Keratinocyte (primary cell): ENCODE results near the gene FCN3. TPM values are rescaled to one million over a fixed set of nuclear protein-coding genes. Genes with fewer than 3 reads are reported as not detected.
"Not testable (repeated sequence)": the region's sequence is repeated elsewhere in the genome, so short reads cannot be mapped to it uniquely, and the experiment has no call there.

Experiments used
- DNase-seq: peaks from one replicate; pipeline ENCODE4 v3.0.0-alpha.2; 2011; ENCODE audit warnings: low read depth, missing footprints, low spot score
- FAIRE-seq: peaks from 2 replicates; lab custom pipeline; 2011; peaks lifted over from hg19 to GRCh38; lab: Jason Lieb, UNC
- H2AFZ ChIP-seq: 2 replicates; pipeline ENCODE4 v1.6.0; 2012; ENCODE audit warnings: low read length, control low read depth, inconsistent platforms; ENCODE audit not compliant: control insufficient read depth
- H3K27ac ChIP-seq: 2 replicates; pipeline ENCODE4 v1.5.1; 2011; ENCODE audit warnings: low read length; ENCODE audit not compliant: control insufficient read depth, insufficient read depth
- H3K27me3 ChIP-seq: 3 replicates; pipeline ENCODE4 v1.6.0; 2011; ENCODE audit warnings: low read length; ENCODE audit not compliant: control insufficient read depth, insufficient read depth; ENCODE audit errors: extremely low read depth
- H3K36me3 ChIP-seq, 2 experiments: 2 replicates in 1 of 2; 3 replicates in 1 of 2; pipeline ENCODE4 v1.5.1; 2011; ENCODE audit warnings: low read length in 2 of 2, mild to moderate bottlenecking in 1 of 2; ENCODE audit not compliant: control insufficient read depth in 2 of 2, insufficient read depth in 2 of 2; ENCODE audit errors: extremely low read depth in 1 of 2
- H3K4me1 ChIP-seq: 3 replicates; pipeline ENCODE4 v1.5.1; 2011; ENCODE audit warnings: low read length; ENCODE audit not compliant: control insufficient read depth, insufficient read depth; ENCODE audit errors: extremely low read depth
- H3K4me2 ChIP-seq: 3 replicates; pipeline ENCODE4 v1.6.0; 2011; ENCODE audit warnings: low read depth, low read length; ENCODE audit not compliant: control insufficient read depth, insufficient read depth; ENCODE audit errors: extremely low read depth
- H3K4me3 ChIP-seq, 3 experiments: fragments of 200-600 bp in 1 of 3; sonication (generic) in 1 of 3; 2 replicates in 2 of 3; 3 replicates in 1 of 3; pipeline ENCODE4 v1.5.1; 2011 to 2016; ENCODE audit warnings: low read length in 3 of 3, mild to moderate bottlenecking in 3 of 3, control low read depth in 2 of 3, inconsistent platforms in 1 of 3, low read depth in 1 of 3, mixed read lengths in 1 of 3, mixed run types in 1 of 3, moderate library complexity in 1 of 3; ENCODE audit not compliant: control insufficient read depth in 2 of 3, insufficient read depth in 2 of 3; ENCODE audit errors: extremely low read depth in 1 of 3
- H3K79me2 ChIP-seq: 2 replicates; pipeline ENCODE4 v1.6.0; 2012; ENCODE audit warnings: low read length; ENCODE audit not compliant: control insufficient read depth, insufficient read depth
- H3K9ac ChIP-seq: 3 replicates; pipeline ENCODE4 v1.6.0; 2011; ENCODE audit warnings: low read length; ENCODE audit not compliant: control insufficient read depth, insufficient read depth; ENCODE audit errors: extremely low read depth
- H3K9me1 ChIP-seq: 3 replicates; pipeline ENCODE4 v1.6.0; 2011; ENCODE audit warnings: low read length; ENCODE audit not compliant: control insufficient read depth, insufficient read depth; ENCODE audit errors: extremely low read depth
- H3K9me3 ChIP-seq: 2 replicates; pipeline ENCODE4 v1.5.1; 2012; ENCODE audit warnings: low read depth, low read length; ENCODE audit not compliant: control insufficient read depth
- H4K20me1 ChIP-seq: 3 replicates; pipeline ENCODE4 v1.6.0; 2011; ENCODE audit warnings: low read length; ENCODE audit not compliant: control insufficient read depth, insufficient read depth; ENCODE audit errors: extremely low read depth
- CTCF ChIP-seq, 3 experiments: IDR thresholded peaks in 1 of 3; conservative IDR thresholded peaks in 1 of 3; optimal IDR thresholded peaks in 1 of 3; 2 replicates in 2 of 3; 3 replicates in 1 of 3; pipeline versions ENCODE3 to v1.5.1; 2011; ENCODE audit warnings: low read length in 3 of 3, mild to moderate bottlenecking in 3 of 3, moderate library complexity in 2 of 3, control low read depth in 1 of 3, inconsistent platforms in 1 of 3; ENCODE audit not compliant: insufficient read depth in 2 of 3; ENCODE audit errors: extremely low read depth in 1 of 3
- EZH2 ChIP-seq: IDR thresholded peaks from one replicate; pipeline ENCODE4 v1.6.1; 2012; ENCODE audit warnings: inconsistent platforms, mild to moderate bottlenecking, low read length, moderate library complexity
- dilution Hi-C: fragments of 300-500 bp; cut with MboI; formaldehyde crosslinking; loops from one replicate; pipeline ENCODE4 v1.7.0; 2020; ENCODE audit warnings: low sequenced_read_pairs; ENCODE audit not compliant: extremely low pct_ligation_motif_present
- polyA plus RNA-seq, 5 experiments: library from polyadenylated mRNA; depleted of rRNA in 3 of 5; stranded (reverse) in 3 of 5; stranded (forward) in 1 of 5; unstranded in 1 of 5; fragments of >200 nt; gene quantifications; 1 replicate in 1 of 5; 2 replicates in 3 of 5; 3 replicates in 1 of 5; pipeline versions ENCODE4 v1.2.1 to v1.2.3, GENCODE V29; 2011 to 2012; ENCODE audit warnings: missing spikeins in 2 of 5, low read depth in 1 of 5, low replicate concordance in 1 of 5

The FCN3 gene
- polyA plus RNA-seq, 1 donor (not counting 4 experiments of a cell fraction or from before 2014, with no cell fraction given): not detected

- DNase-seq (no peak), FAIRE-seq (no peak)
- Histone ChIP-seq H3K4me2 (no peak overlapping the region), H2AFZ (no peak overlapping the region), H3K79me2 (no peaks in the 10 kb centered on the region), H4K20me1 (no peaks in the 10 kb centered on the region), H3K9me3 (no peaks in the 10 kb centered on the region), H3K36me3 (peaks cover 17 to 53% of the 10 kb centered on the region in 2 experiments), H3K9ac (no peak overlapping the region), H3K27ac (no peak overlapping the region), H3K9me1 (no peaks in the 10 kb centered on the region), H3K4me1 (peaks cover 34% of the 10 kb centered on the region), H3K4me3 (no peak overlapping the region), H3K27me3 (no peaks in the 10 kb centered on the region)
- TF ChIP-seq EZH2 (no peak), CTCF (optimal IDR thresholded peaks at IDR 0.05 in 1 of 3, IDR thresholded peaks at IDR 0.05 in 1 of 3, conservative IDR thresholded peaks at IDR 0.05 in 1 of 3; ENCODE audit: extremely low read depth in 1 of 3, insufficient read depth in 2 of 3, low read length in 3 of 3) (no peak)
- dilution Hi-C loops: loop anchor here (25.0 kb wide), 1 partner anchor 179 kb away; no protein-coding TSS in a partner anchor
These were observed 33.5 kb upstream of the FCN3 start for GRCh38 chr1:27408151-27408550.

GRCh38 chr1:27406791-27407190 lies 32.2 kb upstream of the FCN3 start:
- H3K79me2 ChIP-seq, H3K4me3 ChIP-seq, H3K4me2 ChIP-seq, H4K20me1 ChIP-seq, FAIRE-seq, DNase-seq, H3K27ac ChIP-seq, H3K9me1 ChIP-seq, H3K27me3 ChIP-seq, H3K9me3 ChIP-seq, H2AFZ ChIP-seq, H3K9ac ChIP-seq: not testable (repeated sequence)
- dilution Hi-C loops: loop anchor here (25.0 kb wide), 1 partner anchor 181 kb away; no protein-coding TSS in a partner anchor
- Histone ChIP-seq H3K4me1 (peaks cover 42% of the 10 kb centered on the region), H3K36me3 (peaks cover 13 to 39% of the 10 kb centered on the region in 2 experiments)

GRCh38 chr1:27406362-27406680 lies 31.7 kb upstream of the FCN3 start:
- Histone ChIP-seq H3K36me3 (peaks cover 12 to 36% of the 10 kb centered on the region in 2 experiments), H3K4me1 (peaks cover 42% of the 10 kb centered on the region), H3K4me2 (no peak overlapping the region), H3K27me3 (no peaks in the 10 kb centered on the region), H3K27ac (no peak overlapping the region), H3K4me3 (no peak overlapping the region), H3K9ac (no peak overlapping the region), H4K20me1 (no peaks in the 10 kb centered on the region), H2AFZ (no peak overlapping the region), H3K9me1 (no peaks in the 10 kb centered on the region), H3K9me3 (no peaks in the 10 kb centered on the region), H3K79me2 (no peaks in the 10 kb centered on the region)
- DNase-seq (no peak), FAIRE-seq (peak; percentile 74)
- dilution Hi-C loops: loop anchor here (25.0 kb wide), 1 partner anchor 181 kb away; no protein-coding TSS in a partner anchor
- TF ChIP-seq EZH2: no peak
- TF ChIP-seq CTCF (optimal IDR thresholded peaks at IDR 0.05 in 1 of 3, IDR thresholded peaks at IDR 0.05 in 1 of 3, conservative IDR thresholded peaks at IDR 0.05 in 1 of 3; ENCODE audit: extremely low read depth in 1 of 3, insufficient read depth in 2 of 3, low read length in 3 of 3): no peak
